ENCODE measurements around the gene METTL25B. TPM values are rescaled to one million over a fixed set of nuclear protein-coding genes. Genes with fewer than 3 reads are reported as not detected.

Gene METTL25B
- total RNA-seq, 1 experiment from 2014 or later, result 52.7 TPM

GRCh38 chr1:156750711-156751450 is 22.6 kb downstream of the METTL25B start:
- Mint-ChIP-seq H3K9me3 (ENCODE audit: low read depth, unreplicated experiment) (no peaks in the 10 kb centered on the region), H3K4me1 (ENCODE audit: low read depth, unreplicated experiment) (peaks cover 41% of the 10 kb centered on the region), H3K27me3 (ENCODE audit: unreplicated experiment) (no peaks in the 10 kb centered on the region), H3K36me3 (ENCODE audit: insufficient read depth, unreplicated experiment) (peaks cover 71% of the 10 kb centered on the region), H3K4me3 (ENCODE audit: low read depth, unreplicated experiment) (peak overlapping the region; percentile 67), H3K27ac (ENCODE audit: unreplicated experiment) (peak overlapping the region; percentile 93)
- TF ChIP-seq CTCF (IDR thresholded peaks at IDR 0.05; ENCODE audit: unreplicated experiment), result no peak
- peak; percentile 71 for DNase-seq
- intact Hi-C loops (cut with micrococcal nuclease; ENCODE audit: unreplicated experiment), result no loop called here
- BruUV-seq (replicated peaks), result no TSS peak
- CTCF ChIA-PET, result interaction anchor here (0.9 to 2.0 kb wide), 6 partner anchors 10 to 177 kb away, joined by 3 to 17 read pairs (median 5); partner anchors contain the start of genes ISG20L2 and MRPL24

GRCh38 chr1:156751451-156751756 is 23.1 kb downstream of the METTL25B start, which contains the start of gene HDGF:
Gene HDGF, minus strand, starts transcription at chr1:156751675. Its CDS starts 246 bp downstream, at chr1:156751429.
- Mint-ChIP-seq H3K36me3 (ENCODE audit: insufficient read depth, unreplicated experiment) (peaks cover 66% of the 10 kb centered on the region), H3K27ac (ENCODE audit: unreplicated experiment) (peak within 1 kb of the TSS; percentile 93), H3K4me1 (ENCODE audit: low read depth, unreplicated experiment) (peaks cover 36% of the 10 kb centered on the region), H3K27me3 (ENCODE audit: unreplicated experiment) (no peaks in the 10 kb centered on the region), H3K9me3 (ENCODE audit: low read depth, unreplicated experiment) (no peaks in the 10 kb centered on the region), H3K4me3 (ENCODE audit: low read depth, unreplicated experiment) (peak within 1 kb of the TSS; percentile 67)
- peak; percentile 12 for TF ChIP-seq CTCF (IDR thresholded peaks at IDR 0.05; ENCODE audit: unreplicated experiment)
- CTCF ChIA-PET, result interaction anchor here (0.6 to 2.0 kb wide), 8 partner anchors 10 to 529 kb away, joined by 3 to 17 read pairs (median 5); partner anchors contain the start of genes ISG20L2 and MRPL24
- no TSS peak for BruUV-seq (replicated peaks)
- intact Hi-C loops (cut with micrococcal nuclease; ENCODE audit: unreplicated experiment), result no loop called here
- no peak for DNase-seq

GRCh38 chr1:156751757-156752481 is 23.6 kb downstream of the METTL25B start:
- Mint-ChIP-seq H3K36me3 (ENCODE audit: insufficient read depth, unreplicated experiment) (peaks cover 61% of the 10 kb centered on the region), H3K27ac (ENCODE audit: unreplicated experiment) (peak overlapping the region; percentile 93), H3K27me3 (ENCODE audit: unreplicated experiment) (no peaks in the 10 kb centered on the region), H3K4me3 (ENCODE audit: low read depth, unreplicated experiment) (peak overlapping the region; percentile 67), H3K9me3 (ENCODE audit: low read depth, unreplicated experiment) (no peaks in the 10 kb centered on the region), H3K4me1 (ENCODE audit: low read depth, unreplicated experiment) (peaks cover 31% of the 10 kb centered on the region)
- DNase-seq, result peak; percentile 98
- CTCF ChIA-PET, result interaction anchor here (0.6 to 2.0 kb wide), 10 partner anchors 11 to 528 kb away, joined by 3 to 17 read pairs (median 5); partner anchors contain the start of genes ISG20L2, METTL25B and MRPL24
- no peak for TF ChIP-seq CTCF (IDR thresholded peaks at IDR 0.05; ENCODE audit: unreplicated experiment)
- BruUV-seq (replicated peaks), result no TSS peak
- intact Hi-C loops (cut with micrococcal nuclease; ENCODE audit: unreplicated experiment), result loop anchor here (2.0 kb wide), 1 partner anchor 15 kb away; the partner anchor contains the start of gene PRCC

- H3K36me3 Mint-ChIP-seq (ENCODE audit: insufficient read depth, unreplicated experiment), result peaks cover 52% of the 10 kb centered on the region
- H3K4me3 Mint-ChIP-seq (ENCODE audit: low read depth, unreplicated experiment), result peak overlapping the region; percentile 67
- H3K27me3 Mint-ChIP-seq (ENCODE audit: unreplicated experiment), result no peaks in the 10 kb centered on the region
- BruUV-seq (replicated peaks), result no TSS peak
- H3K4me1 Mint-ChIP-seq (ENCODE audit: low read depth, unreplicated experiment), result peaks cover 20% of the 10 kb centered on the region
- intact Hi-C loops (cut with micrococcal nuclease; ENCODE audit: unreplicated experiment), result loop anchor here (2.0 kb wide), 1 partner anchor 14 kb away; the partner anchor contains the start of gene PRCC
- no peak for DNase-seq
- no peak for TF ChIP-seq CTCF (IDR thresholded peaks at IDR 0.05; ENCODE audit: unreplicated experiment)
- CTCF ChIA-PET, result interaction anchor here (0.9 to 2.0 kb wide), 2 partner anchors 12 to 25 kb away, joined by 4 to 9 read pairs; partner anchors contain the start of genes METTL25B and MRPL24
- H3K9me3 Mint-ChIP-seq (ENCODE audit: low read depth, unreplicated experiment), result no peaks in the 10 kb centered on the region
- peak overlapping the region; percentile 22 for H3K27ac Mint-ChIP-seq (ENCODE audit: unreplicated experiment)
These were observed 24.7 kb downstream of the METTL25B start for GRCh38 chr1:156752843-156753482.

Data from Calu3 (cell line).